RWPE2 (cell line): ENCODE measurements around the gene CORO1C.

Experiments used
- ATAC-seq: fragments of 200-7000 bp; cut with Tn5 transposase; 3 replicates; pipeline ENCODE4 v1.9.1; 2021; ENCODE audit warnings: low read depth
- DNase-seq: peaks from one replicate; pipeline ENCODE4 v3.0.0-alpha.2; 2020; ENCODE audit warnings: low spot score
- H3K27ac ChIP-seq: fragments of 450-650 bp; 2 replicates; pipeline ENCODE4 v1.5.1; 2017; ENCODE audit warnings: mild to moderate bottlenecking; ENCODE audit not compliant: poor library complexity, severe bottlenecking
- H3K27me3 ChIP-seq: fragments of 250-450 bp; sonication (Bioruptor Pico); 2 replicates; pipeline ENCODE4 v1.5.1; 2021; ENCODE audit warnings: mild to moderate bottlenecking, moderate library complexity; ENCODE audit not compliant: insufficient read depth, poor library complexity, severe bottlenecking
- H3K36me3 ChIP-seq: fragments of 250-450 bp; sonication (Bioruptor Pico); 2 replicates; pipeline ENCODE4 v1.5.1; 2020; ENCODE audit warnings: low read depth, mild to moderate bottlenecking, moderate library complexity
- H3K4me1 ChIP-seq: fragments of 250-450 bp; sonication (Bioruptor Pico); 2 replicates; pipeline ENCODE4 v1.5.1; 2021; ENCODE audit warnings: mild to moderate bottlenecking, moderate library complexity; ENCODE audit not compliant: insufficient read depth, poor library complexity, severe bottlenecking
- H3K4me3 ChIP-seq: fragments of 250-450 bp; sonication (Bioruptor Pico); 2 replicates; pipeline ENCODE4 v1.5.1; 2021; ENCODE audit warnings: mild to moderate bottlenecking, moderate library complexity; ENCODE audit not compliant: severe bottlenecking
- H3K9me3 ChIP-seq: fragments of 250-450 bp; sonication (Bioruptor Pico); 2 replicates; pipeline ENCODE4 v1.5.1; 2021; ENCODE audit warnings: mild to moderate bottlenecking, moderate library complexity; ENCODE audit not compliant: severe bottlenecking
- CTCF ChIP-seq: fragments of 450-650 bp; IDR thresholded peaks from one replicate; pipeline ENCODE4 v1.5.1; 2017; ENCODE audit warnings: mild to moderate bottlenecking, moderate library complexity; ENCODE audit not compliant: poor library complexity, severe bottlenecking

The CORO1C gene

GRCh38 chr12:108641446-108642268 lies 89.7 kb downstream of the CORO1C start:
- Histone ChIP-seq H3K27ac (no peak overlapping the region), H3K4me1 (peaks cover 10% of the 10 kb centered on the region), H3K9me3 (no peaks in the 10 kb centered on the region), H3K27me3 (no peaks in the 10 kb centered on the region), H3K36me3 (peaks cover 21% of the 10 kb centered on the region), H3K4me3 (no peak overlapping the region)
- no peak for DNase-seq
- TF ChIP-seq CTCF: no peak
- peak; percentile 3; the same call in 2 of the 3 replicates for ATAC-seq

DNA sequence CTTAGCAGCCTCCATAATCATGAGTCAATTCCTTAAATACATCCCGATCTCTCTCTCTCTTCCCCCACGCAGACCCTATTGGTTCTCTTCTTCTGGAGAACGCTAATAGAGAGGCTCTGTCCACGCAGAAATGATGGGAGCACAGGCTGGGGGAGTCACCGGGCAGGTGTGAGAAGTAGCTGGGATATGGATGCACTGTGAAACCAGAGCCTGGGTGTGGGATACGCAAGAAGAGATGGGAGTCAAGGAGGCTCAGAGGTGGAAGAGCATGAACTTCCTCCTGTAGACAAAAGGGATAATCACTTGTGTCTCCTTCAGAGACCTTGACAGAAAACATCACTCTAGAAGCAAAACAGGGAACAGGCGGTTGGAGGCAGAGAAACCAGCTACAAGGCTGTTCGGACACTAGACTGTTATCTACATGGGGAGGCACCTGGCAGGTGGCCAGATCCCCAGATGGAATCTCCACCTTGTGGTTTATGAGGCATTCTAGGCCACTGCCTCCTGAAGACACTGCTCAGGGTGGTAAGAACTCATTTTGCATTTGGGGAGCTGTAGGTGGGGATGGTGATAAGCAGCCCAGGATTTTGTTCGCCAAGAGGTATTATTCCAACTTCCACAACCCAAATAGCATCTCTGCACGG lies 90.4 kb downstream of the CORO1C start:
- ATAC-seq (peak; percentile 40), DNase-seq (no peak)
- no peak overlapping the region for H3K4me3 ChIP-seq
- TF ChIP-seq CTCF: no peak
- no peaks in the 10 kb centered on the region for H3K9me3 ChIP-seq
- H3K4me1 ChIP-seq: peaks cover 10% of the 10 kb centered on the region
- H3K36me3 ChIP-seq: peaks cover 13% of the 10 kb centered on the region; the same call in 1 of the 2 replicates
- no peak overlapping the region for H3K27ac ChIP-seq
- no peaks in the 10 kb centered on the region for H3K27me3 ChIP-seq

- H3K27ac ChIP-seq: no peak overlapping the region
Observed at GRCh38 chr12:108638997-108639822, 92.1 kb downstream of the CORO1C start.

DNA sequence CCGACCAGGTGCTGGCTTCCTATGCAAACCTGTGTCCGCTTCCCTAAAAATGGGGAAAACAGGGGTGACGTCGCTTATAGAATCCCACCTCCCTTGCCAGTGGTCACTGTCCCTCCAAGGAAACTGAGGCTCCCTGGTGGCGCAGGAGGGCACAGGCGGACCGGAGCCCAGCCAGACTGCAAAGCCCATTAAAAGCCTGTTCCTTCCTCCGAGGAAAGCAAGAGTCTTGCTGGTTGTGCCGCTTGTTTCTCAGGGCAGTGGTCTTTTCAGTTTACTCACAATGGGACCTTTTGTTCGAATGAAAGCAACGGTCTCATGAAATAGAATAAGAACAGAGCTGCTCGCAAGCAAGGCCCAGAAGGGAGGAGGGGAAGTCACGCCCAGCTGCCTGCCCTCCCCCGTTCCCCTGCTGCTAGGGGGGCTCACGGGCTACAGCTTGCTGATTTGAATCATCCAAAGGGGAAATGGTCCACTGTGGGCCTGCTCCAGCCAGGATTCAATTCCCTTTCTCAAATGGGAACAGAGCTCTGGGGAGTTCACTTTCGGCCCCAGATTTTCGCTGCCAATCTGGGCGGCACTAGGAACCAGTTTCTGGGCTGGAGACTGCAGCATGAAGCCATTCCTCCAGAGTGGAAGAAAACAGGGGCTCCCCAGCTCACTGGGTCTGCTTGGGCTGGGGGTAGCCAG lies 93.0 kb downstream of the CORO1C start:
- no peaks in the 10 kb centered on the region for H3K36me3 ChIP-seq
- no peak for ATAC-seq
- DNase-seq: no peak
- no peaks in the 10 kb centered on the region for H3K27me3 ChIP-seq
- H3K9me3 ChIP-seq: no peaks in the 10 kb centered on the region
- no peak overlapping the region for H3K4me3 ChIP-seq
- H3K27ac ChIP-seq: no peak overlapping the region
- H3K4me1 ChIP-seq: peaks cover 6% of the 10 kb centered on the region
- TF ChIP-seq CTCF: no peak

More at GRCh38 chr12:108638997-108639822, 92.1 kb downstream of the CORO1C start:
- no peak for ATAC-seq
- Histone ChIP-seq H3K9me3 (no peaks in the 10 kb centered on the region), H3K4me3 (no peak overlapping the region), H3K27me3 (no peaks in the 10 kb centered on the region), H3K4me1 (peaks cover 8% of the 10 kb centered on the region), H3K36me3 (no peaks in the 10 kb centered on the region)
- DNase-seq: no peak
- no peak for TF ChIP-seq CTCF
